Left lung (tissue), 10 donors: Measurements from ENCODE around the gene PITPNM3. TPM values are rescaled to one million over a fixed set of nuclear protein-coding genes. Genes with fewer than 3 reads are reported as not detected.

Experiments used
- ATAC-seq: fragments of 200-7000 bp; cut with Tn5 transposase; one replicate; pipeline ENCODE4 v1.9.1; 2020; ENCODE audit warnings: moderate library complexity
- DNase-seq, 4 donors: peaks; one replicate each; pipeline ENCODE4 v3.0.0-alpha.2; 2013 to 2020
- H3K27ac ChIP-seq, 2 donors: fragments of 200-600 bp; sonication (generic) in 1 of 2; one replicate each; pipeline versions ENCODE4 v1.5.0 to v1.8.0; 2020 to 2021
- H3K27me3 ChIP-seq, 2 donors: fragments of 200-600 bp; sonication (generic) in 1 of 2; one replicate each; pipeline versions ENCODE4 v1.5.0 to v1.8.0; 2020 to 2021
- H3K36me3 ChIP-seq, 2 donors: fragments of 200-600 bp; sonication (generic) in 1 of 2; one replicate each; pipeline versions ENCODE4 v1.5.0 to v1.8.0; 2020 to 2021
- H3K4me1 ChIP-seq, 2 donors: fragments of 200-600 bp; one replicate each; pipeline ENCODE4 v1.8.0; 2021
- H3K4me3 ChIP-seq, 2 donors: fragments of 200-600 bp; sonication (generic) in 1 of 2; one replicate each; pipeline versions ENCODE4 v1.5.0 to v1.8.0; 2020 to 2021; ENCODE audit warnings: mild to moderate bottlenecking in 1 of 2
- H3K9me3 ChIP-seq, 2 donors: fragments of 200-600 bp; sonication (generic) in 1 of 2; one replicate each; pipeline versions ENCODE4 v1.5.0 to v1.8.0; 2020 to 2021
- CTCF ChIP-seq, 2 donors: fragments of 200-600 bp; sonication (generic) in 1 of 2; IDR thresholded peaks; one replicate each; pipeline versions ENCODE4 v1.5.0 to v1.8.0; 2021; ENCODE audit warnings: antibody characterized with exemption in 2 of 2
- intact Hi-C, 2 donors: fragments of 100-400 bp; cut with DNase I; formaldehyde crosslinking; loops; one replicate each; pipeline versions ENCODE4 v1.11.2 to v1.14.2; 2022
- polyA plus RNA-seq, 6 donors: library from polyadenylated mRNA; unstranded; fragments of 120-200 nt; gene quantifications; one replicate each; pipeline ENCODE4 v1.2.1, GENCODE V29; 2013; ENCODE audit not compliant: insufficient read length in 6 of 6
- total RNA-seq, 2 donors: library from RNA; stranded (reverse); fragmentation: NEBNext Ultra II Directional; extraction: Animal tissue kit (Norgen Biotek cat#: 25700); gene quantifications; one replicate each; pipeline ENCODE4 v1.2.1, GENCODE V29; 2021
- donor health status: DM: no; HTN: yes; CAD: no.
- donor health status: DM: no; HTN: no; CAD: no.

The PITPNM3 gene
- total and polyA plus RNA-seq, 8 donors, result 3.6 to 13.8 (median 5.8) TPM

GRCh38 chr17:6494239-6494941, 62.0 kb downstream of the PITPNM3 start:
- H3K27ac ChIP-seq, result peak overlapping the region in 1 of 2 donors; percentile 3
- peaks cover 0 to 29% of the 10 kb centered on the region in 2 donors for H3K27me3 ChIP-seq
- no peaks in the 10 kb centered on the region for H3K9me3 ChIP-seq
- no peak overlapping the region for H3K4me3 ChIP-seq
- no peak for TF ChIP-seq CTCF (IDR thresholded peaks at IDR 0.05)
- peaks cover 0 to 4% of the 10 kb centered on the region in 2 donors for H3K4me1 ChIP-seq
- H3K36me3 ChIP-seq, result no peaks in the 10 kb centered on the region
- DNase-seq (peak in 1 of 4 donors; percentile 61), ATAC-seq (peak; percentile 93)
- intact Hi-C loops, result no loop called here

GRCh38 chr17:6492892-6493674, 63.3 kb downstream of the PITPNM3 start:
- H3K27ac ChIP-seq, result no peak overlapping the region
- peaks cover 0 to 28% of the 10 kb centered on the region in 2 donors for H3K27me3 ChIP-seq
- H3K4me1 ChIP-seq, result peaks cover 0 to 4% of the 10 kb centered on the region in 2 donors
- H3K4me3 ChIP-seq, result no peak overlapping the region
- H3K9me3 ChIP-seq, result no peaks in the 10 kb centered on the region
- no peak for TF ChIP-seq CTCF (IDR thresholded peaks at IDR 0.05)
- no peak for DNase-seq
- intact Hi-C loops, result no loop called here
- peak; percentile 21 for ATAC-seq
- H3K36me3 ChIP-seq, result no peaks in the 10 kb centered on the region

- Histone ChIP-seq H3K9me3 (no peaks in the 10 kb centered on the region), H3K4me3 (no peak overlapping the region), H3K4me1 (peaks cover 0 to 4% of the 10 kb centered on the region in 2 donors), H3K36me3 (no peaks in the 10 kb centered on the region), H3K27me3 (peaks cover 0 to 11% of the 10 kb centered on the region in 2 donors), H3K27ac (no peak overlapping the region)
- no peak for TF ChIP-seq CTCF (IDR thresholded peaks at IDR 0.05)
- intact Hi-C loops, result no loop called here
- no peak for ATAC-seq
- DNase-seq, result peak in 1 of 4 donors; percentile 22
Measured at GRCh38 chr17:6491071-6491700, 65.2 kb downstream of the PITPNM3 start.

GRCh38 chr17:6489016-6489550, 67.3 kb downstream of the PITPNM3 start:
- Histone ChIP-seq H3K27ac (no peak overlapping the region), H3K4me3 (no peak overlapping the region), H3K9me3 (no peaks in the 10 kb centered on the region), H3K4me1 (no peaks in the 10 kb centered on the region), H3K27me3 (no peaks in the 10 kb centered on the region), H3K36me3 (no peaks in the 10 kb centered on the region)
- TF ChIP-seq CTCF (IDR thresholded peaks at IDR 0.05), result no peak
- intact Hi-C loops, result no loop called here
- ATAC-seq, result no peak
- peak in 2 of 4 donors; percentile 6 to 34 for DNase-seq
